ENCODE results near the gene SORCS3.
A peak's percentile ranks its signal among the peaks of the same experiment; 100 is the strongest.

The SORCS3 gene

DNA sequence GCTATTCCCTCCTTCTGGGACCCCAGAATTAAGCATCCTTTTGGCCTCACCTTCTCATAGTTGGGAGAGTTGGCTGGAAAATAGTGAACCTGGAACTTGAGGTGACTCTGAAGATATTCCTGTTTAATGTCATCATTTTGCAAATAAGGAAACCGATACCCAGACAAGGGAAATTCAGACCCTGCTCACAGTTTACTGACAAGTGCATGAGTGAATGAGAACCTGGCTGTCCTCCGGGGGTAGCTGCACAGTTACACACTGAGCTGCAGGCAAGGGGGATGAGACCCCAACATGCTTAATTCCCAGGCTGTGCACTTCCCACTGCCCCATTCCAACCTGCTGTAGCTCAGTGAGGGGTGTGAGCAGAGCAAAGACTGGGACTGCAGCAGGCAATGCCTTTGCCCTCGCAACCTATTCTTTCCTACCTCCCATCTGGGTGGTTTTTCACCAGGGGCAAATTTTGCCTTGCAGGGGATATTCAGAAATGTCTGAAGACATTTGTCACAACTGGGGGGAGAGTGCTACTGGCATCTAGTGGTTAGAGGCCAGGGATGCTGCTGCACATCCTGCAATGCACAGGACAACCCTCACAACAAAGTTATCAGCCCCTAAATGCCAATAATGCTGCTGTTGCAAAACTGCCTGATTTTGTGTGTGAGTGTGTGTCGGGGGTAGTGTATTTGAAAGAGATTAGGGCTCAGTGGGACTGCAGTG lies 136.2 kb downstream of the SORCS3 start:
- no peak for DNase-seq (ENCODE audit: low read depth in 2 of 2)

- DNase-seq (ENCODE audit: low read depth in 2 of 2): no peak
Measured at GRCh38 chr10:104778371-104778770, 137.3 kb downstream of the SORCS3 start.

GRCh38 chr10:104779701-104780100 lies 138.6 kb downstream of the SORCS3 start:
- no peak for DNase-seq (ENCODE audit: low read depth in 2 of 2)

GRCh38 chr10:104780165-104780564 lies 139.1 kb downstream of the SORCS3 start:
- no peak for DNase-seq (ENCODE audit: low read depth in 2 of 2)

GRCh38 chr10:104780946-104781595 lies 140.0 kb downstream of the SORCS3 start:
- DNase-seq (ENCODE audit: low read depth in 2 of 2): no peak

GRCh38 chr10:104784452-104784851 lies 143.4 kb downstream of the SORCS3 start:
- DNase-seq (ENCODE audit: low read depth in 2 of 2): no peak

GRCh38 chr10:104791471-104791870 lies 150.4 kb downstream of the SORCS3 start:
- DNase-seq (ENCODE audit: low read depth in 2 of 2): no peak

DNA sequence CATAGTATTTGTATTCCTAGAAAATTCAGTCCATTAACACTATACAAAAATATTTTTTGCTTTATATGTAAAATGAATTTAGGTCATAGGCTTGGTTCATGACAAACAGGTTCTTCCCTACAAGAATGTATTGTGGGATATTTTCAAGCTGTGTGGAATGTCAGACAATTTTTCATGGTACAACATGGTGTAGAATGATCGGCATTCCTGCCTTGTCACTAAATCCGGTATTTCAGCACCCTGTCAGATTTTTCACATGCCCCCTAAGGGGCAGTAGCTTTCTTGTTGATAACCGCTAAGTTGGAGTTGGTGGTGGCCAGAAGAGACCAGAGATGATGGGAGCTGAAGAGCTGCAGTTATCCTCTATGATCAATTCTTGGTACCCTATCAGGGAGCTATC lies 154.3 kb downstream of the SORCS3 start:
- DNase-seq (ENCODE audit: low read depth in 2 of 2): no peak

DNA sequence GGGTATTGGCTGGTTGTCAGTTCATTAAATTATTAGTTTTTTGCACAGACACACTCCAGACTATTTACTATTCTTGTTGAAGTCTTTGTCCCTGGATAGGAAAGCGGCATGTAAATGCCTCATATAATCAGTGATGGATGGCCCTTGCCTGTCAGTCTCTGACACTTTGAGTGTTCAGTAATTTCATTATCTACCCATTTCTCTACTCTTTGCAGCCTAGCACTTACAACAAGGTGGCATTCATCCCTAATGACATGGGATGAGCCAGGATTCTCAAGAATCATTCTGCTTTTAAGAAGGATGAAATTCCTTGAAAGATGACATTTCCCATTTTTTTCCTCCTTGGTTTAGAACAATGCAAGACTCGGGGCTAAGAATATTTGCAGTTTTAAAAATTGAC lies 155.7 kb downstream of the SORCS3 start:
- no peak for DNase-seq (ENCODE audit: low read depth in 2 of 2)

DNA sequence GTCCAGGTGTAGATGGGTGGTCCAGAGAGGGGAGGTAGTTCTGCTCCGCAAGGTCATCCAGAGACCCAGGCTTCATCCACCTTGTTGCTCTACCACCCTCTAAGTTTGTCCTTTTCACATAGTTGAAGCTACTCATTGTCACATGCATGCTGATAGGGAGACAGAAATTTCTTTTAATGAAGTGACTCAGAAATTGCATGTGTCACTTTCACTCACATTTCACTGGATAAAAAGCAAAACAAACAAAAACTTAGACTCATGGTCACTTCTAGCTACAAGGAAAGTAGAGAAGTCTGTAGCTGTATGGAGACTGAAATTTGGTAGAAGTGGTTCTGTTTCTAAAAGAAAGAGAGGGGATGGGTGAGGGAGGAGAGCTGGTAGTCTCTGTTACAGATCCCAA lies 161.9 kb downstream of the SORCS3 start:
- no peak for DNase-seq (ENCODE audit: low read depth in 2 of 2)

- DNase-seq (ENCODE audit: low read depth in 2 of 2): no peak
Measured at GRCh38 chr10:104804880-104805279, 163.8 kb downstream of the SORCS3 start.

DNA sequence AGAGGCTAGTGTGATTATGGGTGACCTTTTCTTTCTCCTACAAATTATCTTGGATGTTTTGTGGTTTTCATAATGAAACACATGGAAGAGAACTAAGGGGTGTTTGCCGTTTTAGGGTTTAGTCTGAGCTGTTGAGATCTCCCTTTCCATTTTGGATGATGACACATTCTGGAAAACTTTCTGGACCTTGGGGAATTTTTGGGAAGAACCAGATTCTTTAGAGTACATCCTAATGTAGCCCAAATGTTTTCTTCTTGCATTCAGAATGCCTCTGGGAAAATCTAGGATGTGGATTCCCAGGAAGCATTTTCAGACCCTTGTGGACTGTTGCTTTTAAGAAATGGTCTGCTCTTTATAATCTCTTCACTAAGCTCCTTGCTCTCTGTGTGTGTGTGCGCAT lies 165.7 kb downstream of the SORCS3 start:
- DNase-seq (ENCODE audit: low read depth in 2 of 2): no peak

DNA sequence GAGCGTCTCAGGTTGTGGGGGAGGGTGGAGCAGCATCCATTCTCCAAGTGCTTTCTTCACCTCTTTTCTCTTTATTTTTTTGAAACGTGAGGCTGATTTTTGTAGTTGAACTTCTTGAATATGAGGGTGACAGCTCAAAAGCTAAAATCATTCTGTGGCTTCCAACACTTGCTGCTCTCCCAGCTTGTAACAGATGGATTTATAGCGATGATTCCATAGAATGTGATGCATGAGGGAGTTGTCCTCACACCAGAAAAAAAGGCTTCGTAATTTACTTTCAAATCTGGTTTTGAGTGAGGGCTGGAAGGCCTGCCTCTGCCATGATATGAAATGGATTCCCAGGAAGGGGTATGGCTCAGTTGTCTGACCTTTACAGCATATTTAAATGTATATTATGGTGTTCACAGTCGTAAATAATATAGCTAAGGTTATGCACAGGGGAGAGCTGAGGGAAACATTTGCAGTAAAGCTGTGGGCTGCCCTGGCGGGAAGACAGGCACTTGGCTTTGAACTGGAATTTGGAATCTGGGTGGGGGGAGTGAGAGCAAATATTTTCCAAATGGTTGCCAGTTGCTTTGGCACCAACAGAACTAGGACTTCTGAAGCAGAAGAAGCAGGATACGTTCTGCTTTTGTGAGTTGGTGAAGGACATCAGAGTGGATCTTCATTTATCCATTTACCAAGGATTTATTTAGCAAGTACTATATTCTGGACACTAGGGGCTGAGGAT lies 166.7 kb downstream of the SORCS3 start:
- DNase-seq (ENCODE audit: low read depth in 2 of 2): no peak

DNA sequence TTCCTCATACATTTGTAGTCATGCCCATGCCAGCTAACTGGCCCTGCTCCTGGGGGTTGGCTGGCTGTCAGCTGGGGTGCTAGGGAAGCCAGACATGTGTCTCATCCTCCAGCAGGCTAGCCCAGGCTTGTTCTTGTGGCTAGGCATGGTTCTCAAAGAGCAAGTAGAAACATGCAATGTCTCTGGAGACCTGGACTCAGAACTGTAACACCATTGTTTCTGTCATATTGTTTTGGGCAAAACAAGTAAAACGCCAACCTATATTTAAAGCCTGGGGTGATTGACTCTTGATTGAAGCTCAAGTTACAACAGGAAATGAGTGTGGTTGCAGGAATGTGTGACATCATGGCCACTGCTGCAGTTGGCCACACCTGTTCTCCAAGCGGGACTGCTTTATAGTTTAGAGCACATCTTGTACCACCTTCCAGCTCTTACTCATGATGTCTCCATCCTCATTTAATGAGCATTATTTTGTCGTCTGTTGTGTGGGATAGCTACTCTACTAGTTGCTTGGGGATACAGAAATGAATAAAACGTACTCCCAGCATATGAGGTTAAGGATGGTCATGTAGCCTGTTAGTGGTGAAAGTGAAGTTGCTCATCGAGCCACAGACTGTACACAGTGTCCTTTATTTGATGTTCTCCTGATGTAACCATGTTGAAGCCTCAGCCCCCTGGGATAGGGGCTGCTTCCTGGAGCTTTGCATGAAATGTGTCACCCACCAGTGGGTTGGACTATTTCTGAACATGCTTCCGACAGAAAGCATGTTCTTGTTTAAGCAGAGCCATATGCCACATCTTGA lies 168.4 kb downstream of the SORCS3 start:
- DNase-seq (ENCODE audit: low read depth in 2 of 2): no peak

DNA sequence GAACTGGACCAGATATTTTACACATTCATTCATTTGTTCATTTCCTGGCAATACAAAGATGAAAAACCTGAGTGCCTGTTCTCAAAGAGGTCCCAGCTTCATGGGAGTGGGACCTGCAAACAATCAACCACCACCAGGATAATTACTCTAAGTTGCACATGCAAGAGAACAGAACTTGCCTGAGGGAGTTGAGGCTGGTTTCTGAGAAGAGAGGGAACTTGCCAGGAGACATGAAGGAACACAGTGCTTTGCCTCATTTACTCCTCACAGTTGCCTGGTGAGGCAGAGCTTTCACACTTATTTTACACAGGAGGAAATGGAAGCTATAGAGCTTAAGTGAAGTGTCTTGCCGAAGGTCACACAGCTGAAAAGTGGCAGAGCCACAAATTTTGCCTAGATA lies 170.1 kb downstream of the SORCS3 start:
- no peak for DNase-seq (ENCODE audit: low read depth in 2 of 2)

DNA sequence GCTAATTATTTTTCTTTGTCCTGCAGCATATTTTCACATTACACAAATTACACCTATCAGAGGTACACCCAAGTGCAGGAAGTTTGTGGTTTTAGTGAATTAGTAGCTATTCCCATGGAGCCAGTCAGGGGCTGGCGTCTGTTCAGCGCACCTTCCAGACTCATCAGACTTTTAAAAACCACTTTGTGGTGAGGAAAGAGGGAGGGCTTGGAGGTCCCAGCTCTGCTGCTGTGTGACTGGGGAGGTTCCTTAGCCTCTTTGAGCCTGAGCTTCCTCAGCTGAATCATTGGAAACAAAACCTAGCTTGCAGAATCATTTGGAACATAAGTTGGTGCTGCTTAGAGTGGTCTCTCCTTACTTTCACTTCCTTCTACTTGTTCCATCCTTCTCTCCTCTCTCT lies 175.4 kb downstream of the SORCS3 start:
- no peak for DNase-seq (ENCODE audit: low read depth in 2 of 2)

DNA sequence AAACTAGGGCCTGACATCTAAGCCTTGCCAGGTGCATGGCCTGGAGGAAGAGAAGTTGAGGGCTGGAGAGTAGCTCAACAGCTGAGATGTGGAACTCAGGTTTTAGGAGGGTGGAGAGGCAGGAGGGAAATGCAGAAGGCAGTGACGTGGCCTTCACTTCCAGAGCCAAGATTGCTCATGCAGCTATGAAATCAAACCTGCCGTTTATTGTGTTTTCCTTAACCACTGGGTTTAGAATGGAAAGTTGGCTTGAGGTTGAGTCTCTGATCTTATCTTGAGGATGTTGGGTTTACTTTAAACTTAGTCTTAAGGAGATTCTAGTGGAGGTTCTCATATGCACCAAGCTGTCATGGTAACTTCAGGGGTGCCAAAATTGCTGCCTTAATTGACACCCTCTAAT lies 178.6 kb downstream of the SORCS3 start:
- no peak for DNase-seq (ENCODE audit: low read depth in 2 of 2)

GRCh38 chr10:104822088-104822487 lies 181.0 kb downstream of the SORCS3 start:
- no peak for DNase-seq (ENCODE audit: low read depth in 2 of 2)

DNA sequence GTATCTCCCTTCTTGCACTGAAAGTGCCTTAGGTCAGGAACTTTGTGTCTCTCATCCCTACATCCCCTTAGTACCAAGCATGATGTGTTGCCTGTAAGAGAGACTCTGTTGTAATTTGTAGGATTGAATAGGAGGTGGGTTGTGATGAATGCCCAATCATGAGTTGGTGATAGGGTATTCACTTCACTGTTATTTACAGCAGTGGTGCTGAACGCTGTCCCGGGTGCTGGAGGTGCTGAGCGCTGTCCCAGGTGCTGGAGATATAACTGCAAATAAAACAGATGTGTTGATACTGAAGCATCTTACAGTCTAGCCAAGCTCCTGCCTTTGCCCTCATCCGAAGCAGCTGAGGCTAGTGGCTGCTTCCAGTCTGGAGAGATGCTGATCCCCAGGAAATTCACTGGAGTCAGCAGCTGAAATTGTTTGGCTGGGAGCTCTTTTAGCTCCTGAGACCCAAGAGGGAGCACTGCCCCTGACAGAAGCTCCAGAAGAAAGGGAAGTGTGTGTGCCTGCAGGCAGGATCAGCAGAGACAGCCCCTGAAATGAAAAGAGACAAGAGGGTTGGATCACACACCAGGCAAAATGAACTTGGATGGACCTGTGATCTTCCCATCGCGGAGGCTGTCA lies 183.4 kb downstream of the SORCS3 start:
- DNase-seq (ENCODE audit: low read depth in 2 of 2): peak; percentile 1 to 4

DNA sequence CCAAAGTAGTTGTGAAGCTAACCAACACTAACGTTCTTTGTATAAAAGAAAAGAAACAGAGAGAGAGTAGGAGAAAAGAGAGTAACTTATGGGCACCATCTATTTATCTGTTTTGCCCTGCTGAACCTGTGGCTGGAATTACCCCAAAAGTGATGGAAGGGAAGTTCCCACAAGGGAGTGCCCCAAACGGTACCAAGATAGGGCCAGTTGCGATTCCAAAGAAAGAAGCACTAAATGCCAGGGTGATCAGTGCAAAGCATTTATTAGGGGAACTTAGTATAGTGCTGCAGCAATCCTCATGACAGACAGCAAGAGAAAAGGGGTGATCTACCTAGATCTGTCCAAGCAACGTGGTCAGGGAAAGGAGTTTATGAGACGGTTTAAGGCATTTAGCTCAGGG lies 190.2 kb downstream of the SORCS3 start:
- no peak for DNase-seq (ENCODE audit: low read depth in 2 of 2)

- no peak for DNase-seq (ENCODE audit: low read depth in 2 of 2)
Measured at GRCh38 chr10:104834580-104834979, 193.5 kb downstream of the SORCS3 start.

DNA sequence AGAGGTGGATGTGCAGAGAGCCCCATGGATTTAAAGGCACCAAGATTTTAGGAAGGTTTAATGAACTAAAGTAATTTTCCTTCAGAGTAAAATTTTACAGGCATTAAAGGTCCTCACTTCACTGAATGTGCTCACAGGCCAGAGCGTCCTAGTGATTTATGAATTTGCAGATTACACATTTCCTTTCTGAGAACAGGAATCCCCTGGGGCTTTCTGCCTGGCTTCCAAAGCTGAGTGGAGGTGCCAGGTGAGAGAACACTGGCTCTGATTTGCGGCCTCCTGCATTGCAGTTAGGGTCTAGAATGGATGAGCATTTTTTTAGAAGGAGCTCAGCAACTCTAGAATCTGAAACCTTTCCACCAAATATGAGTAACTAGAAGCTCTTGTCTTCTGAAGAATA lies 194.3 kb downstream of the SORCS3 start:
- DNase-seq (ENCODE audit: low read depth in 2 of 2): no peak
